Measurements from ENCODE around the gene SELENOT. TPM values are rescaled to one million over a fixed set of nuclear protein-coding genes. Genes with fewer than 3 reads are reported as not detected.

SELENOT gene
- total and polyA plus RNA-seq, 2 donors (not counting 1 experiment from before 2014, with no cell fraction given), result 76.7 to 143 TPM

DNA sequence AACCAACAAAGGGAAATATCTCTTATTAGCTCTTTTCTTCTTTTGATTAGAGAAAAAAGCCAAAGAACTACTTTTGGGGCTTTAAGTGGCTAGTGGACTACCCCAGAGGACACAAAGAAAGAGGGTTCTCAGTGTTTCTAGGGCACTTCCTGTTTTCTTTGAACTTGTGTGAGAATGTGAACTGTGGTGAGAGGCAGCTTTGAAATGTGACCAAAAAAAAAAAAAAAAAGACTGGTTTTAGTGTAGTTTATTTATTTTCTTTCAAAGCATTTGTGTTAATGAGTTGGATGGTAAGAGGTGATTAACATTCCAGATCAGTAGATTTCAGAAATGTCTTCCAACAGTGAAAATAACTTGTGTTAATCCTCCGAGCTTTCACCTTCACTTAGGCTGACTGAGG, 32.4 kb downstream of the SELENOT start:
- intact Hi-C loops (cut with micrococcal nuclease), result no loop called here
- peaks cover 3 to 6% of the 10 kb centered on the region in 2 donors for H3K4me1 ChIP-seq (ENCODE audit: control insufficient read depth in 2 of 2, insufficient read depth in 2 of 2, low read length in 2 of 2)
- no peak overlapping the region for H3K27ac Mint-ChIP-seq
- peaks cover 16% of the 10 kb centered on the region for H3K4me1 Mint-ChIP-seq
- ATAC-seq (ENCODE audit: low read depth) (no peak), DNase-seq (peak; percentile 40)
- TF ChIP-seq CTCF (IDR thresholded peaks at IDR 0.05), result no peak
- no peak for TF ChIP-seq EZH2 (IDR thresholded peaks at IDR 0.05; ENCODE audit: borderline replicate concordance, insufficient read depth, low read depth, low read length, poor library complexity, severe bottlenecking)
- no peak overlapping the region for H2AFZ ChIP-seq (ENCODE audit: insufficient read depth, low read depth, low read length, poor library complexity, severe bottlenecking)
- no peak overlapping the region for H3K4me3 ChIP-seq (ENCODE audit: control extremely low read depth in 1 of 5, extremely low read depth in 1 of 5, insufficient read depth in 1 of 5, low read depth in 2 of 5, low read length in 4 of 5)
- no peaks in the 10 kb centered on the region for H3K27me3 Mint-ChIP-seq
- H3K36me3 ChIP-seq (replicated peaks in 1 of 2; ENCODE audit: control extremely low read depth in 1 of 2, control insufficient read depth in 1 of 2, extremely low read depth in 1 of 2, insufficient read depth in 2 of 2, low read length in 1 of 2), result peaks cover 0 to 2% of the 10 kb centered on the region in 2 experiments
- no peak overlapping the region for H3K27ac ChIP-seq (ENCODE audit: low read length in 2 of 2)
- CTCF ChIA-PET, result no interaction called here
- H3K4me3 Mint-ChIP-seq, result no peak overlapping the region
- H3K27me3 ChIP-seq (replicated peaks in 1 of 4; ENCODE audit: control extremely low read depth in 1 of 4, control insufficient read depth in 3 of 4, insufficient read depth in 4 of 4, low read length in 3 of 4), result no peaks in the 10 kb centered on the region
- no peaks in the 10 kb centered on the region for H3K9me3 Mint-ChIP-seq (ENCODE audit: insufficient read depth)
- H3K79me2 ChIP-seq (ENCODE audit: control insufficient read depth, insufficient read depth, low read length), result no peaks in the 10 kb centered on the region
- WGBS (ENCODE audit: insufficient coverage), result no CpG with 5 or more reads among the region's 1 CpG
- H3K9me3 ChIP-seq (ENCODE audit: control extremely low read depth in 1 of 3, control insufficient read depth in 2 of 3, insufficient read depth in 1 of 3, low read length in 2 of 3), result no peaks in the 10 kb centered on the region
- no peaks in the 10 kb centered on the region for H4K20me1 ChIP-seq (ENCODE audit: control insufficient read depth, insufficient read depth, low read length, poor library complexity, severe bottlenecking)
- POLR2A ChIA-PET, result interaction anchor here (0.7 kb wide), 1 partner anchor 32 kb away, joined by 4 read pairs; the partner anchor contains the start of gene SELENOT
- no peak overlapping the region for H3K4me2 ChIP-seq (replicated peaks; ENCODE audit: low read depth, low read length, poor library complexity, severe bottlenecking)
- H3K9ac ChIP-seq (ENCODE audit: low read length), result no peak overlapping the region

DNA sequence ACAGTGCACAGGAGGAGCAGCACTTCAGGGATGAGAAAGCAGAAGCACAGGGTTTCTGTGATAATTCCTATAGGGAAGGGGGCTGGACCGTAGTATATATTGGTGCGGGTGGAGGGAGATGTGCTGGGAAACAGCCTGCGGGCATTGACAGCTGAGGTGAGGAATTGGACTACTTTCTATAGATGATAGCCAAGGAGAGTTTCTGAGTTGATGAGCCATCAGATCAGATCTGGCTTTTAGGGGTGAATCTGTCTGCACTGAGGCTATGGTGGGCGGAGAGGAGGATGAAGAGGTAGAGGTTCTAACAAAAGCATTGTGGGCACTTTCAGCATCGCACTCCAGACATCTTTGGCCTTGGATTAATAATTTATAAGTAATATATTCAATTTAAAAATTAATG, 33.1 kb downstream of the SELENOT start:
- Histone ChIP-seq H3K36me3 (replicated peaks in 1 of 2; ENCODE audit: control extremely low read depth in 1 of 2, control insufficient read depth in 1 of 2, extremely low read depth in 1 of 2, insufficient read depth in 2 of 2, low read length in 1 of 2) (no peaks in the 10 kb centered on the region), H3K9ac (ENCODE audit: low read length) (no peak overlapping the region), H3K9me3 (ENCODE audit: control extremely low read depth in 1 of 3, control insufficient read depth in 2 of 3, insufficient read depth in 1 of 3, low read length in 2 of 3) (no peaks in the 10 kb centered on the region), H3K27ac (ENCODE audit: low read length in 2 of 2) (no peak overlapping the region), H4K20me1 (ENCODE audit: control insufficient read depth, insufficient read depth, low read length, poor library complexity, severe bottlenecking) (no peaks in the 10 kb centered on the region), H3K27me3 (replicated peaks in 1 of 4; ENCODE audit: control extremely low read depth in 1 of 4, control insufficient read depth in 3 of 4, insufficient read depth in 4 of 4, low read length in 3 of 4) (no peaks in the 10 kb centered on the region), H3K79me2 (ENCODE audit: control insufficient read depth, insufficient read depth, low read length) (no peaks in the 10 kb centered on the region), H3K4me3 (ENCODE audit: control extremely low read depth in 1 of 5, extremely low read depth in 1 of 5, insufficient read depth in 1 of 5, low read depth in 2 of 5, low read length in 4 of 5) (no peak overlapping the region), H3K4me2 (replicated peaks; ENCODE audit: low read depth, low read length, poor library complexity, severe bottlenecking) (no peak overlapping the region), H3K4me1 (ENCODE audit: control insufficient read depth in 2 of 2, insufficient read depth in 2 of 2, low read length in 2 of 2) (peaks cover 3 to 6% of the 10 kb centered on the region in 2 donors), H2AFZ (ENCODE audit: insufficient read depth, low read depth, low read length, poor library complexity, severe bottlenecking) (no peak overlapping the region)
- no peak for ATAC-seq (ENCODE audit: low read depth)
- TF ChIP-seq EZH2 (IDR thresholded peaks at IDR 0.05; ENCODE audit: borderline replicate concordance, insufficient read depth, low read depth, low read length, poor library complexity, severe bottlenecking) (no peak), CTCF (IDR thresholded peaks at IDR 0.05) (no peak)
- ChIA-PET CTCF (no interaction called here), POLR2A (interaction anchor here (0.7 kb wide), 1 partner anchor 33 kb away, joined by 4 read pairs; the partner anchor contains the start of gene SELENOT)
- Mint-ChIP-seq H3K27ac (no peak overlapping the region), H3K4me1 (peaks cover 16% of the 10 kb centered on the region), H3K4me3 (no peak overlapping the region), H3K27me3 (no peaks in the 10 kb centered on the region), H3K9me3 (ENCODE audit: insufficient read depth) (no peaks in the 10 kb centered on the region)
- 100% methylated on average over 3 of the region's 5 CpGs for WGBS (ENCODE audit: insufficient coverage)
- no peak for DNase-seq
- intact Hi-C loops (cut with micrococcal nuclease), result no loop called here
